Activated naive CD8-positive, alpha-beta T cell treated with anti-CD3 and anti-CD28 coated beads, Interleukin-2, amount 10 ng/mL, durations not matched to agents 7 days and 5 days (primary cell): ENCODE results near the gene DNER. TPM values are rescaled to one million over a fixed set of nuclear protein-coding genes. Genes with fewer than 3 reads are reported as not detected.
"Not testable (repeated sequence)": the region's sequence is repeated elsewhere in the genome, so short reads cannot be mapped to it uniquely, and the experiment has no call there.

ENCODE experiments used
- ATAC-seq: fragments of 150-1000 bp; cut with Tn5 transposase; one replicate; pipeline ENCODE4 v1.10.0; 2021; ENCODE audit warnings: low read depth, moderate library complexity
- POLR2A ChIA-PET: fragments of 350-600 bp; sonication (Branson Sonifier 250); formaldehyde crosslinking; loops from one replicate; lab custom pipeline; 2021; ENCODE audit warnings: antibody characterized with exemption; lab: Charles Lee
- DNase-seq: peaks from one replicate; pipeline ENCODE4 v3.0.0; 2021
- H3K27ac Mint-ChIP-seq: one replicate; pipeline ENCODE4 v1.8.0; 2022; ENCODE audit warnings: mild to moderate bottlenecking, mixed read lengths
- H3K27me3 Mint-ChIP-seq: one replicate; pipeline ENCODE4 v1.8.0; 2022; ENCODE audit warnings: mild to moderate bottlenecking, moderate library complexity, mixed read lengths
- H3K36me3 Mint-ChIP-seq: one replicate; pipeline ENCODE4 v1.8.0; 2021; ENCODE audit warnings: mild to moderate bottlenecking, mixed read lengths
- H3K4me1 Mint-ChIP-seq: one replicate; pipeline ENCODE4 v1.8.0; 2021; ENCODE audit warnings: mixed read lengths
- H3K4me3 Mint-ChIP-seq: one replicate; pipeline ENCODE4 v1.8.0; 2022; ENCODE audit warnings: mild to moderate bottlenecking, moderate library complexity, mixed read lengths
- H3K9me3 Mint-ChIP-seq: one replicate; pipeline ENCODE4 v1.8.0; 2021; ENCODE audit warnings: mixed read lengths
- total RNA-seq, 2 experiments: library from RNA; stranded (reverse); gene quantifications; one replicate each; pipeline ENCODE4 v1.2.3, GENCODE V29; 2021

DNER gene
- total RNA-seq, 2 experiments from 2014 or later, result not detected

- ATAC-seq, H3K9me3 Mint-ChIP-seq, DNase-seq, POLR2A ChIA-PET, H3K27ac Mint-ChIP-seq, H3K36me3 Mint-ChIP-seq, H3K4me3 Mint-ChIP-seq, H3K4me1 Mint-ChIP-seq, H3K27me3 Mint-ChIP-seq: not testable (repeated sequence)
These were observed 100.3 kb downstream of the DNER start for GRCh38 chr2:229614021-229614420.

GRCh38 chr2:229612384-229612971 is 101.9 kb downstream of the DNER start:
- POLR2A ChIA-PET, result no interaction called here
- ATAC-seq, result no peak
- H3K9me3 Mint-ChIP-seq, result no peaks in the 10 kb centered on the region
- no peaks in the 10 kb centered on the region for H3K4me1 Mint-ChIP-seq
- no peaks in the 10 kb centered on the region for H3K36me3 Mint-ChIP-seq
- no peak overlapping the region for H3K4me3 Mint-ChIP-seq
- no peak for DNase-seq
- peaks cover 3% of the 10 kb centered on the region for H3K27me3 Mint-ChIP-seq
- no peak overlapping the region for H3K27ac Mint-ChIP-seq

GRCh38 chr2:229611360-229611759 is 103.0 kb downstream of the DNER start:
- no peaks in the 10 kb centered on the region for H3K36me3 Mint-ChIP-seq
- H3K9me3 Mint-ChIP-seq, result no peaks in the 10 kb centered on the region
- H3K27ac Mint-ChIP-seq, result no peak overlapping the region
- DNase-seq (no peak), ATAC-seq (no peak)
- no peak overlapping the region for H3K4me3 Mint-ChIP-seq
- peaks cover 3% of the 10 kb centered on the region for H3K27me3 Mint-ChIP-seq
- H3K4me1 Mint-ChIP-seq, result no peaks in the 10 kb centered on the region
- POLR2A ChIA-PET, result no interaction called here

GRCh38 chr2:229610872-229611271 is 103.5 kb downstream of the DNER start:
- Mint-ChIP-seq H3K36me3 (no peaks in the 10 kb centered on the region), H3K27me3 (peaks cover 3% of the 10 kb centered on the region), H3K4me3 (no peak overlapping the region), H3K4me1 (no peaks in the 10 kb centered on the region), H3K27ac (no peak overlapping the region), H3K9me3 (no peaks in the 10 kb centered on the region)
- DNase-seq (no peak), ATAC-seq (no peak)
- POLR2A ChIA-PET, result no interaction called here

GRCh38 chr2:229610333-229610732 is 104.0 kb downstream of the DNER start:
- no peaks in the 10 kb centered on the region for H3K4me1 Mint-ChIP-seq
- no peak for ATAC-seq
- POLR2A ChIA-PET, result no interaction called here
- H3K4me3 Mint-ChIP-seq, result no peak overlapping the region
- no peaks in the 10 kb centered on the region for H3K36me3 Mint-ChIP-seq
- H3K27me3 Mint-ChIP-seq, result peaks cover 3% of the 10 kb centered on the region
- no peak overlapping the region for H3K27ac Mint-ChIP-seq
- H3K9me3 Mint-ChIP-seq, result no peaks in the 10 kb centered on the region
- no peak for DNase-seq

GRCh38 chr2:229601936-229602335 is 112.4 kb downstream of the DNER start:
- H3K27me3 Mint-ChIP-seq, result peaks cover 18% of the 10 kb centered on the region
- POLR2A ChIA-PET, result no interaction called here
- H3K36me3 Mint-ChIP-seq, result no peaks in the 10 kb centered on the region

GRCh38 chr2:229601396-229601795 is 113.0 kb downstream of the DNER start:
- POLR2A ChIA-PET, result no interaction called here
- Mint-ChIP-seq H3K36me3 (no peaks in the 10 kb centered on the region), H3K27me3 (peaks cover 18% of the 10 kb centered on the region), H3K4me1 (no peaks in the 10 kb centered on the region), H3K27ac (no peak overlapping the region), H3K4me3 (no peak overlapping the region), H3K9me3 (no peaks in the 10 kb centered on the region)
- no peak for ATAC-seq
- DNase-seq, result no peak

More at GRCh38 chr2:229601936-229602335, 112.4 kb downstream of the DNER start:
- ATAC-seq (no peak), DNase-seq (no peak)
- no peaks in the 10 kb centered on the region for H3K4me1 Mint-ChIP-seq
- H3K4me3 Mint-ChIP-seq, result no peak overlapping the region
- no peak overlapping the region for H3K27ac Mint-ChIP-seq
- no peaks in the 10 kb centered on the region for H3K9me3 Mint-ChIP-seq

- H3K36me3 Mint-ChIP-seq, result no peaks in the 10 kb centered on the region
- H3K27ac Mint-ChIP-seq, result no peak overlapping the region
- POLR2A ChIA-PET, result no interaction called here
- H3K4me3 Mint-ChIP-seq, result no peak overlapping the region
- DNase-seq (no peak), ATAC-seq (no peak)
- H3K9me3 Mint-ChIP-seq, result no peaks in the 10 kb centered on the region
- H3K4me1 Mint-ChIP-seq, result no peaks in the 10 kb centered on the region
- H3K27me3 Mint-ChIP-seq, result peaks cover 15% of the 10 kb centered on the region
These were observed 116.1 kb downstream of the DNER start for GRCh38 chr2:229598227-229598626.

GRCh38 chr2:229596796-229597195 is 117.6 kb downstream of the DNER start:
- no peak overlapping the region for H3K27ac Mint-ChIP-seq
- no peak overlapping the region for H3K4me3 Mint-ChIP-seq
- DNase-seq, result no peak
- H3K9me3 Mint-ChIP-seq, result no peaks in the 10 kb centered on the region
- no peak for ATAC-seq
- POLR2A ChIA-PET, result no interaction called here
- no peaks in the 10 kb centered on the region for H3K36me3 Mint-ChIP-seq
- peaks cover 9% of the 10 kb centered on the region for H3K27me3 Mint-ChIP-seq
- H3K4me1 Mint-ChIP-seq, result no peaks in the 10 kb centered on the region

- Mint-ChIP-seq H3K36me3 (no peaks in the 10 kb centered on the region), H3K27ac (no peak overlapping the region), H3K4me1 (no peaks in the 10 kb centered on the region), H3K27me3 (peaks cover 10% of the 10 kb centered on the region), H3K4me3 (no peak overlapping the region), H3K9me3 (no peaks in the 10 kb centered on the region)
- POLR2A ChIA-PET, result no interaction called here
- DNase-seq (no peak), ATAC-seq (no peak)
These were observed 122.7 kb downstream of the DNER start for GRCh38 chr2:229591611-229592010.

- H3K27me3 Mint-ChIP-seq, result peaks cover 9% of the 10 kb centered on the region
- no peak overlapping the region for H3K4me3 Mint-ChIP-seq
- POLR2A ChIA-PET, result no interaction called here
- ATAC-seq (no peak), DNase-seq (peak; percentile 31)
- no peaks in the 10 kb centered on the region for H3K4me1 Mint-ChIP-seq
- no peaks in the 10 kb centered on the region for H3K36me3 Mint-ChIP-seq
- no peak overlapping the region for H3K27ac Mint-ChIP-seq
- H3K9me3 Mint-ChIP-seq, result no peaks in the 10 kb centered on the region
These were observed 127.3 kb downstream of the DNER start for GRCh38 chr2:229586746-229587705.

- peaks cover 11% of the 10 kb centered on the region for H3K27me3 Mint-ChIP-seq
- ATAC-seq (no peak), DNase-seq (no peak)
- H3K27ac Mint-ChIP-seq, result no peak overlapping the region
- H3K4me1 Mint-ChIP-seq, result no peaks in the 10 kb centered on the region
- no peak overlapping the region for H3K4me3 Mint-ChIP-seq
- H3K9me3 Mint-ChIP-seq, result no peaks in the 10 kb centered on the region
- no peaks in the 10 kb centered on the region for H3K36me3 Mint-ChIP-seq
- POLR2A ChIA-PET, result no interaction called here
These were observed 128.3 kb downstream of the DNER start for GRCh38 chr2:229586012-229586411.

GRCh38 chr2:229582151-229582550 is 132.2 kb downstream of the DNER start:
- no peaks in the 10 kb centered on the region for H3K36me3 Mint-ChIP-seq
- peaks cover 7% of the 10 kb centered on the region for H3K27me3 Mint-ChIP-seq
- H3K9me3 Mint-ChIP-seq, result no peaks in the 10 kb centered on the region
- ATAC-seq (no peak), DNase-seq (no peak)
- H3K4me3 Mint-ChIP-seq, result no peak overlapping the region
- POLR2A ChIA-PET, result no interaction called here
- H3K27ac Mint-ChIP-seq, result no peak overlapping the region
- H3K4me1 Mint-ChIP-seq, result no peaks in the 10 kb centered on the region
